ENCODE data around the gene ZNF414.
"Not testable (repeated sequence)": the region's sequence is repeated elsewhere in the genome, so short reads cannot be mapped to it uniquely, and the experiment has no call there.

ZNF414 gene, protein sequence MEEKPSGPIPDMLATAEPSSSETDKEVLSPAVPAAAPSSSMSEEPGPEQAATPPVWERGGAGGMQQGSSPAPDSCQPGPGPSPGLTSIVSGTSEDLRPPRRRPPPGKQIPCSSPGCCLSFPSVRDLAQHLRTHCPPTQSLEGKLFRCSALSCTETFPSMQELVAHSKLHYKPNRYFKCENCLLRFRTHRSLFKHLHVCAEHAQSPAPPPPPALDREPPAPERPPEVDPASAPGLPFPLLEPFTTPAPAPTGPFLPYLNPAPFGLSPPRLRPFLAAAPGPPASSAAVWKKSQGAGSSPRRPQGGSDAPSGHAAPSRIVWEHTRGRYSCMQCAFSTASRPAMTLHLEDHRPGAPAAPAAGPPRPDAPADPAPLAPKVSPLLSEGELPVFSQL

DNA sequence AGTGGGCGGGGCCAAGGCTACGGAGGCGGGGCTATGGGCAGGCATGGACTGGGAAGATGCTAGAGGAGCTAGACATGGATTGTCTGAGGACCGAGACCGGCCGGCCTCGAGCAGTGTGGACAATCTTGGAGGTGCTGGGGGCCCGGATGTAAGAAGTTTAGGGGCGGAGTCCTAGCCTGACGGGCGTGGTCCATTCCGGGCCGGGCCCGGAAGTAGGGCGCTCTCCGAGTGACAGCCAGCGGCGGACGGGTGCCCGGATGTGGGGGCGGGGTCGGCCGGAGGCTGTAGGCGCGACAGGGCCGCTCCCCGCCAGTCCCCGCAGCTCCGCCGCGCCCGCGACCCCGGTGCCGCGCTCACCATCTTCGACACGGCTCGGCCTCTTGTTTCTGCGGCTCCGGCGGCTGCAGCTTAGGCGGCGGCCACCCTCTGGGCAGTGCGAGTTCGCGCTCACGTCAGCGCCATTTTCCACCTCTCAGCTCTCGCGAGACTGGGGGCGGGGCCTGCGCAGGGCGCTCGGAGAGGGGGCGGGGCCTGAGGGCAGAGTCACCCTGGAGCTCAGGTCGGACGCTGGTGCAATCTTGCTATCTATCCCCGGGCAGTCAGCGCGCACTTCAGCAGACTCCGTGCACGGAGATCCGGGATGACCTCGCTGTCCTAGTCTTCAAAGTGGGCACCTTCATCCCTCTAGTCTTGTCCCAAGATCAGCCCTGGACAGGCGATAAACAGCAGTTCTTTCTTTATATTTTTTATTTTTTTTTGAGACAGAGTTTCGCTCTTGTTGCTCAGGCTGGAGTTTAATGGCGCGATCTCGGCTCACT, at the start of gene ZNF414:
Gene ZNF414 (minus strand): TSS at position 481 of the 818 bp plus-strand sequence. CDS start 121 bp downstream, at position 360.
- Histone ChIP-seq H3K36me3 (ENCODE audit: control insufficient read depth in 1 of 2, insufficient read depth in 2 of 2, low read length in 2 of 2) (no peaks in the 10 kb centered on the region), H3K27me3 (ENCODE audit: control insufficient read depth in 1 of 2, insufficient read depth in 2 of 2, low read length in 2 of 2) (no peaks in the 10 kb centered on the region), H3K4me3 (ENCODE audit: low read depth in 1 of 2, low read length in 2 of 2) (peak within 1 kb of the TSS; percentile 73 to 82), H3K9me3 (ENCODE audit: control insufficient read depth in 1 of 2, low read length in 2 of 2) (no peaks in the 10 kb centered on the region), H3K9ac (ENCODE audit: low read depth in 1 of 2, low read length in 2 of 2) (peak within 1 kb of the TSS; percentile 75 to 80), H3K4me1 (ENCODE audit: control insufficient read depth in 1 of 2, insufficient read depth in 2 of 2, low read length in 2 of 2) (peaks cover 16 to 32% of the 10 kb centered on the region in 2 donors), H3K27ac (ENCODE audit: low read depth, low read length) (peak within 1 kb of the TSS; percentile 97)

DNA sequence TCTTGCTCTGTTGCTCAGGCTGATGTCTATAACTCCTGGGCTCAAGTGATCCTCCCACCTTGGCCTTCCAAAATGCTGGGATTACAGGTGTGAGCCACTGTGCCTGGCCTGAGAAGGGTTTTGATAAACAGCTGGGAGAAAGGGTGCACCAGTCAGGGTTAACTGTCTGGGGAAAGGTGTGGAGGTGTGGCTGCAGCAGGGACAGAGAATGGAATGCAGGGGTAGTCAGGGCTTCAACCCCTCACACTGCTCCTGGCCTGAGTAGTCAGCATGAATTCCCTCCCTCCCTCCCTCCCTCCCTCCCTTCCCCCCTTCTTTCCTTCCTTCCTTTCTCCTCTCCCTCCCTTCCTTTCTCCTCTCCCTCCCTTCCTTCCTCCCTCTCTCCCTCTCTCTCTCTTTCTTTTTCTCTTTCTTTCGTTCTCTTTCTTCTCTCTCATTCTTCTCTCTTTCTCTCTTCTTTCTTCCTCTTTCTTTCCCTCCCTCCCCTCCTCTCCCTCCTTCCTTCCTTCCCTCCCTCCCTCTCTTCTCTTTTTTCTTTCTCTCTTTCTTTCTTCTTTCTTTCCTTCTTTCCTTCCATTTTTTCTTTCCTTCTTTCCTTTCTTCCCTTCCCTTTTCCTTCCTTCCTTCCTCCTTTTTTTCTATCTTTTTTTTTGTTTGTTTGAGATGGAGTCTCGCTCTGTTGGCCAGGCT, 47.3 kb upstream of the ZNF414 start:
- H3K4me3 ChIP-seq (ENCODE audit: low read depth in 1 of 2, low read length in 2 of 2), result no peak overlapping the region
- no peak overlapping the region for H3K9ac ChIP-seq (ENCODE audit: low read depth in 1 of 2, low read length in 2 of 2)
- H3K9me3 ChIP-seq (ENCODE audit: control insufficient read depth in 1 of 2, low read length in 2 of 2), result no peaks in the 10 kb centered on the region
- no peak overlapping the region for H3K27ac ChIP-seq (ENCODE audit: low read depth, low read length)
- H3K36me3 ChIP-seq (ENCODE audit: control insufficient read depth in 1 of 2, insufficient read depth in 2 of 2, low read length in 2 of 2), result no peaks in the 10 kb centered on the region
- H3K27me3 ChIP-seq (ENCODE audit: control insufficient read depth in 1 of 2, insufficient read depth in 2 of 2, low read length in 2 of 2), result no peaks in the 10 kb centered on the region
- H3K4me1 ChIP-seq (ENCODE audit: control insufficient read depth in 1 of 2, insufficient read depth in 2 of 2, low read length in 2 of 2), result no peaks in the 10 kb centered on the region

DNA sequence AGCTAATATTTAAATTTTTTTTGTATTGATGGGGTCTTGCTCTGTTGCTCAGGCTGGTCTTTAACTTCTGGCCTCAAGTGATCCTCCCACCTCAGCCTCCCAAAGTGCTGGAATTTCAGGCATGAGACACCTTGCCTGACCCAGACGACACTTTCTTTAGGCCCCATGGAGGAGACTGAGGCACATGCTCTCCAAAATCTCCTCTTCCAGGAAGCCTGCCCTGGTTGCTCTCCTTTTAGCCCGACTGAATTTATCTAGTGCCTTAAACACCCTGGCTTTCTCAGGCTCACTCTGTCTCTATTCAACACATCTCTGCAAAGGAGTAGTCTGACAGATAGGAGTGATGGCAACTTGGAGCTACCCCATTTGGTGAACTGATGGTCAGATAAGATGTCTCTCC, 44.4 kb upstream of the ZNF414 start:
- H3K4me3 ChIP-seq (ENCODE audit: low read depth in 1 of 2, low read length in 2 of 2), result no peak overlapping the region
- no peak overlapping the region for H3K27ac ChIP-seq (ENCODE audit: low read depth, low read length)
- no peak overlapping the region for H3K9ac ChIP-seq (ENCODE audit: low read depth in 1 of 2, low read length in 2 of 2)
- H3K36me3 ChIP-seq (ENCODE audit: control insufficient read depth in 1 of 2, insufficient read depth in 2 of 2, low read length in 2 of 2), result peaks cover 0 to under 1% of the 10 kb centered on the region in 2 donors
- H3K9me3 ChIP-seq (ENCODE audit: control insufficient read depth in 1 of 2, low read length in 2 of 2), result no peaks in the 10 kb centered on the region
- H3K4me1 ChIP-seq (ENCODE audit: control insufficient read depth in 1 of 2, insufficient read depth in 2 of 2, low read length in 2 of 2), result no peaks in the 10 kb centered on the region
- H3K27me3 ChIP-seq (ENCODE audit: control insufficient read depth in 1 of 2, insufficient read depth in 2 of 2, low read length in 2 of 2), result no peaks in the 10 kb centered on the region

DNA sequence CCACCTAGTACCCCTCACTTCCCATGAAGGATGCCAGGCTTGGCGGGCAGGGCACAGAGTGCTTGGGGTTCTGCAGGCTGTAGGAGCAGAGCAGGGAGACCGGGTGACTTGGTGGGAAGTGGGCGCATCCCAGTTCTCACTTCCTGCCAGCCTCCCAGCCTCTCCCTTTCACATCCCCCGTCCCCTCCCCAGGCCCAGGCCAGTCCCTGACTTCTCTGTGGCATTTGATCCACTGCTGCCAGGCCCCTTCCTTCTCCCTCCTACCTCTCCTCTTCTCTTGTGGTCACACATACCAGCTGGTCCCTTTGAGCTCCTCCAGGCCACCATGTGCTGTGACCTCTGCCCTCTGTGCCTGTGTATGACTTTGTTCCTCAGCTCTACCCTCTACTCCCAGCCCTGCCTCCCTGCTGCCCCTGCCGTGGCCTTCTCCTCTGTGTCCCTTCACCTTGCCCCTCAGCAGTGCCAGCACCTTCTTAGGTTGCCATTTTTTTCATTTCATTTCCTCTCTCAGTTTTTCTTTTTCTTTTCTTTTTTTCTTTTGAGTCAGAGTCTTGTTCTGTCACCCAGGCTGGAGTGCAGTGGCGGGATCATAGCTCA, 43.8 kb upstream of the ZNF414 start:
- H3K4me3 ChIP-seq (ENCODE audit: low read depth in 1 of 2, low read length in 2 of 2), result no peak overlapping the region
- no peaks in the 10 kb centered on the region for H3K4me1 ChIP-seq (ENCODE audit: control insufficient read depth in 1 of 2, insufficient read depth in 2 of 2, low read length in 2 of 2)
- H3K27me3 ChIP-seq (ENCODE audit: control insufficient read depth in 1 of 2, insufficient read depth in 2 of 2, low read length in 2 of 2), result no peaks in the 10 kb centered on the region
- H3K36me3 ChIP-seq (ENCODE audit: control insufficient read depth in 1 of 2, insufficient read depth in 2 of 2, low read length in 2 of 2), result peaks cover 0 to 6% of the 10 kb centered on the region in 2 donors
- no peak overlapping the region for H3K27ac ChIP-seq (ENCODE audit: low read depth, low read length)
- H3K9ac ChIP-seq (ENCODE audit: low read depth in 1 of 2, low read length in 2 of 2), result no peak overlapping the region
- no peaks in the 10 kb centered on the region for H3K9me3 ChIP-seq (ENCODE audit: control insufficient read depth in 1 of 2, low read length in 2 of 2)

DNA sequence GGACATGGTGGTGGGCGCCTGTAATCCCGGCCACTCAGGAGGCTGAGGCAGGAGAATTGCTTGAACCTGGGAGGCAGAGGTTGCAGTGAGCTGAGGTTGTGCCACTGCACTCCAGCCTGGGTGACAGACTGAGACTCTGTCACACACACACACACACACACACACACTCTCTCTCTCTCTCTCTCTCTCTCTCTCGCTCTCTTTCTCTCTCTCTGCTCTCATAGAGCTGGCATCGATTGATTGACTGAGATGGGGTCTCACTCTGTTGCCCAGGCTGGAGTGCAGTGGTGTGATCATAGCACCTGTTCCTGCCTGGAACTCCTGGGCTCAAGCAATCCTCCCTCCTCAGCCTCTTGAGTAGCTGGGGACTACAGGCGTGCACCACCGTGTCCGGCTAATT, 39.8 kb upstream of the ZNF414 start:
- not testable (repeated sequence) for H3K27me3 ChIP-seq (ENCODE audit: control insufficient read depth in 1 of 2, insufficient read depth in 2 of 2, low read length in 2 of 2); H3K27ac ChIP-seq (ENCODE audit: low read depth, low read length); H3K4me3 ChIP-seq (ENCODE audit: low read depth in 1 of 2, low read length in 2 of 2); H3K9ac ChIP-seq (ENCODE audit: low read depth in 1 of 2, low read length in 2 of 2); H3K9me3 ChIP-seq (ENCODE audit: control insufficient read depth in 1 of 2, low read length in 2 of 2); H3K4me1 ChIP-seq (ENCODE audit: control insufficient read depth in 1 of 2, insufficient read depth in 2 of 2, low read length in 2 of 2)
- H3K36me3 ChIP-seq (ENCODE audit: control insufficient read depth in 1 of 2, insufficient read depth in 2 of 2, low read length in 2 of 2), result peaks cover 0 to 13% of the 10 kb centered on the region in 2 donors

DNA sequence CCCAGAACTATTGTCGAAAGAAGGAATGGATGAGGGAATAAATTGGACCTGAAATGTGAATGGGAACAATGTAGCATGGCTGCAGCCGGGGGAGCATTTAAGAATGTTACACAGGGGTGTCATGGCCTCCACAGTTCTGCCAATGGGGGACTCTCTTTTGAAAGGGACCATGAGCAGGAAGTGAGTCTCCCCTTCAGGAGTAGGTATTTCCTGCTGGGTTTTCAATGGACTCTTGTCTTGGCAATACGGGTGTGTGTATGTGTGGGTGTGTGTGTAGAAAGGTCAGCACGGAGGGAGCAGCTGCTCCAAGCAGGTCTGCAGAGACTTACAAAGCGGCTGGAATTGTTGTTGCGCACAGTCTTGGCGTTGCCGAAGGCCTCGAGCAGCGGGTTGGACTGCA, 38.8 kb upstream of the ZNF414 start:
- Histone ChIP-seq H3K4me3 (ENCODE audit: low read depth in 1 of 2, low read length in 2 of 2) (peak overlapping the region; percentile 41 to 47), H3K27me3 (ENCODE audit: control insufficient read depth in 1 of 2, insufficient read depth in 2 of 2, low read length in 2 of 2) (no peaks in the 10 kb centered on the region), H3K9ac (ENCODE audit: low read depth in 1 of 2, low read length in 2 of 2) (no peak overlapping the region), H3K27ac (ENCODE audit: low read depth, low read length) (no peak overlapping the region), H3K4me1 (ENCODE audit: control insufficient read depth in 1 of 2, insufficient read depth in 2 of 2, low read length in 2 of 2) (no peaks in the 10 kb centered on the region), H3K36me3 (ENCODE audit: control insufficient read depth in 1 of 2, insufficient read depth in 2 of 2, low read length in 2 of 2) (peaks cover 0 to 13% of the 10 kb centered on the region in 2 donors), H3K9me3 (ENCODE audit: control insufficient read depth in 1 of 2, low read length in 2 of 2) (no peaks in the 10 kb centered on the region)

DNA sequence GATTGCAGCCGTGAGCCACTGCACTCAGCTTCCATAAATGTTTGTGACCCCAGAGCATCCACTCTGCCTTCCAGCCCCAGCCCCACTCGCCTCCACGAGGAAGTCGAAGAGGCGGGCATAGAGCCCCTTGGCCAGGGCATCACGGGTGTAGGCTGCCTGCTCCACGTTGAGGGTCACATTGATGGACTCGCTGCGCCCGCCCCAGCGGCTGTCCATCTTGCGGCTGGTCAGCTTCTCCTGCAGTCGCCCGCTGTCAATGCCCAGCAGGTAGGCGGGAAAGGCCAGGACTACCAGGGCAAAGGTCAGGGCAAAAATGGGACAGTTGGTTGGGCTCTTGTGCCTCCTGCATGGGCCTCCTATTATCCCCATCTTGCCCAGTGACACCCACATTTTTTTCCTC, 36.1 kb upstream of the ZNF414 start:
- Histone ChIP-seq H3K36me3 (ENCODE audit: control insufficient read depth in 1 of 2, insufficient read depth in 2 of 2, low read length in 2 of 2) (peaks cover 0 to 23% of the 10 kb centered on the region in 2 donors), H3K27me3 (ENCODE audit: control insufficient read depth in 1 of 2, insufficient read depth in 2 of 2, low read length in 2 of 2) (no peaks in the 10 kb centered on the region), H3K9ac (ENCODE audit: low read depth in 1 of 2, low read length in 2 of 2) (no peak overlapping the region), H3K9me3 (ENCODE audit: control insufficient read depth in 1 of 2, low read length in 2 of 2) (no peaks in the 10 kb centered on the region), H3K27ac (ENCODE audit: low read depth, low read length) (no peak overlapping the region), H3K4me1 (ENCODE audit: control insufficient read depth in 1 of 2, insufficient read depth in 2 of 2, low read length in 2 of 2) (no peaks in the 10 kb centered on the region), H3K4me3 (ENCODE audit: low read depth in 1 of 2, low read length in 2 of 2) (no peak overlapping the region)

DNA sequence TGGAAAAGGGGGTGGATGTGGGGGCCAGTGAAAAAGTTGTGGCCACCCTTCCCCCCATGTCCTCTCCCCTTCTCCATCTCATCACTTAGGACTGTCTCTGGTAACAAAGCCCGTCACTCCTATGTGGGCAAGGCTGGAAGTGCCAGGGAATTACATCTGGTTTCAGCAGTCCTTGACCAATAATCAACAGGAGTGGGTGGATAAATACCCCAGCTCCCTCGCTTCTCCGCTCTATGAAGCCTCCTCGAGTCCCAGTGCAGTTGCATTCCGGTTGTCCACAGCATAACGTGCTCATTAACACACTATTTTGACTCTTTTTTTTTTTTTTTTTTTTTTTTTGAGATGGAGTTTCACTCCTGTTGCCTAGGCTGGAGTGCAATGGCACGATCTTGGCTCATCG, 31.8 kb upstream of the ZNF414 start:
- Histone ChIP-seq H3K4me3 (ENCODE audit: low read depth in 1 of 2, low read length in 2 of 2) (no peak overlapping the region), H3K27me3 (ENCODE audit: control insufficient read depth in 1 of 2, insufficient read depth in 2 of 2, low read length in 2 of 2) (no peaks in the 10 kb centered on the region), H3K4me1 (ENCODE audit: control insufficient read depth in 1 of 2, insufficient read depth in 2 of 2, low read length in 2 of 2) (no peaks in the 10 kb centered on the region), H3K36me3 (ENCODE audit: control insufficient read depth in 1 of 2, insufficient read depth in 2 of 2, low read length in 2 of 2) (peaks cover 0 to 14% of the 10 kb centered on the region in 2 donors), H3K9me3 (ENCODE audit: control insufficient read depth in 1 of 2, low read length in 2 of 2) (no peaks in the 10 kb centered on the region), H3K9ac (ENCODE audit: low read depth in 1 of 2, low read length in 2 of 2) (no peak overlapping the region), H3K27ac (ENCODE audit: low read depth, low read length) (no peak overlapping the region)

DNA sequence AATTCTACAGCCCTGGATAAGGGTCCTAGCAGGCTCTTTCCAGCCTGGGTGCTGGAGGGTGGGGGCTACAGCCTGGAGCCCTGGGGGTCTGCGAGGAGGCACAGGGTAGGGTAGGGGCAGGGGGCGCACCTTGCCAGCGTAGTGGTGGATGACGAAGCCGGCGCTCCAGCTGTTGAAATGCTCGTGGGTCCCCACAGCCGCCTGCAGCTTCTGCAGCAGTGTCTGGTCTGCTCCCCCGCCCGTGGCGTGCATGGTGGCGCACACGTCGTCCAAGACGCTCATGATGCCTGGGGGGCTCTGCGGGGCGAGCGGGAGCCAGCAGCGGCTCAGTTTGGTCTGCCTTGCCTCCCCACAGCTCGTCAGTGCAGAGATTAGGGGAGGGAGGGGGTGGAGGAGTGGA, 30.2 kb upstream of the ZNF414 start:
- H3K4me3 ChIP-seq (ENCODE audit: low read depth in 1 of 2, low read length in 2 of 2), result no peak overlapping the region
- no peak overlapping the region for H3K9ac ChIP-seq (ENCODE audit: low read depth in 1 of 2, low read length in 2 of 2)
- no peaks in the 10 kb centered on the region for H3K4me1 ChIP-seq (ENCODE audit: control insufficient read depth in 1 of 2, insufficient read depth in 2 of 2, low read length in 2 of 2)
- no peaks in the 10 kb centered on the region for H3K27me3 ChIP-seq (ENCODE audit: control insufficient read depth in 1 of 2, insufficient read depth in 2 of 2, low read length in 2 of 2)
- peaks cover 0 to 11% of the 10 kb centered on the region in 2 donors for H3K36me3 ChIP-seq (ENCODE audit: control insufficient read depth in 1 of 2, insufficient read depth in 2 of 2, low read length in 2 of 2)
- no peak overlapping the region for H3K27ac ChIP-seq (ENCODE audit: low read depth, low read length)
- H3K9me3 ChIP-seq (ENCODE audit: control insufficient read depth in 1 of 2, low read length in 2 of 2), result no peaks in the 10 kb centered on the region
